ENCODE data around the gene IL17B.

- TF ChIP-seq, protein P1, sequence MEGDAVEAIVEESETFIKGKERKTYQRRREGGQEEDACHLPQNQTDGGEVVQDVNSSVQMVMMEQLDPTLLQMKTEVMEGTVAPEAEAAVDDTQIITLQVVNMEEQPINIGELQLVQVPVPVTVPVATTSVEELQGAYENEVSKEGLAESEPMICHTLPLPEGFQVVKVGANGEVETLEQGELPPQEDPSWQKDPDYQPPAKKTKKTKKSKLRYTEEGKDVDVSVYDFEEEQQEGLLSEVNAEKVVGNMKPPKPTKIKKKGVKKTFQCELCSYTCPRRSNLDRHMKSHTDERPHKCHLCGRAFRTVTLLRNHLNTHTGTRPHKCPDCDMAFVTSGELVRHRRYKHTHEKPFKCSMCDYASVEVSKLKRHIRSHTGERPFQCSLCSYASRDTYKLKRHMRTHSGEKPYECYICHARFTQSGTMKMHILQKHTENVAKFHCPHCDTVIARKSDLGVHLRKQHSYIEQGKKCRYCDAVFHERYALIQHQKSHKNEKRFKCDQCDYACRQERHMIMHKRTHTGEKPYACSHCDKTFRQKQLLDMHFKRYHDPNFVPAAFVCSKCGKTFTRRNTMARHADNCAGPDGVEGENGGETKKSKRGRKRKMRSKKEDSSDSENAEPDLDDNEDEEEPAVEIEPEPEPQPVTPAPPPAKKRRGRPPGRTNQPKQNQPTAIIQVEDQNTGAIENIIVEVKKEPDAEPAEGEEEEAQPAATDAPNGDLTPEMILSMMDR (IDR thresholded peaks at IDR 0.05) = no peak
- no peak for TF ChIP-seq POLR2A (IDR thresholded peaks at IDR 0.05)
Measured at GRCh38 chr5:149360272-149360671, 18.8 kb downstream of the IL17B start.

All from heart left ventricle (tissue), 13 donors.